GM12892 (cell line): ENCODE data around the gene CMTM6.
A peak's percentile ranks its signal among the peaks of the same experiment; 100 is the strongest.
"Not testable (repeated sequence)": the region's sequence is repeated elsewhere in the genome, so short reads cannot be mapped to it uniquely, and the experiment has no call there.

Experiments
- DNase-seq: peaks from one replicate; pipeline ENCODE4 v3.0.0; 2011; ENCODE audit not compliant: insufficient read length
- FAIRE-seq: peaks from 2 replicates; lab custom pipeline; 2011; peaks lifted over from hg19 to GRCh38; lab: Jason Lieb, UNC
- POLR2A ChIP-seq: IDR thresholded peaks from 2 replicates; pipeline ENCODE4 v1.6.1; 2011; ENCODE audit warnings: low read depth, low read length, control low read depth
- POLR2AphosphoS5 ChIP-seq: IDR thresholded peaks from 2 replicates; pipeline ENCODE4 v1.6.1; 2011; ENCODE audit warnings: low read depth, low read length, control low read depth
- TAF1 ChIP-seq: IDR thresholded peaks from 2 replicates; pipeline ENCODE4 v1.6.1; 2011; ENCODE audit warnings: low read depth, mild to moderate bottlenecking, control low read depth, low read length, borderline replicate concordance

The CMTM6 gene

GRCh38 chr3:32447865-32448400, 54.7 kb downstream of the CMTM6 start:
- TF ChIP-seq POLR2AphosphoS5 (no peak), TAF1 (no peak), POLR2A (no peak)
- FAIRE-seq (no peak), DNase-seq (no peak)

GRCh38 chr3:32443478-32443877, 59.2 kb downstream of the CMTM6 start:
- no peak for FAIRE-seq
- TF ChIP-seq TAF1: no peak
- TF ChIP-seq POLR2AphosphoS5: no peak
- TF ChIP-seq POLR2A: no peak
- DNase-seq: no peak

- TF ChIP-seq POLR2A (no peak), TAF1 (no peak), POLR2AphosphoS5 (no peak)
- FAIRE-seq (no peak), DNase-seq (no peak)
Observed at GRCh38 chr3:32442766-32443165, 59.9 kb downstream of the CMTM6 start.

GRCh38 chr3:32440611-32441350, 61.9 kb downstream of the CMTM6 start:
- DNase-seq (no peak), FAIRE-seq (no peak)
- TF ChIP-seq POLR2AphosphoS5 (no peak), TAF1 (no peak), POLR2A (no peak)

- not testable (repeated sequence) for FAIRE-seq, DNase-seq
Observed at GRCh38 chr3:32439421-32439820, 63.2 kb downstream of the CMTM6 start.

- peak; percentile 97 for FAIRE-seq
- TF ChIP-seq POLR2A (no peak), TAF1 (no peak), POLR2AphosphoS5 (no peak)
- no peak for DNase-seq
Observed at GRCh38 chr3:32438596-32439344, 63.9 kb downstream of the CMTM6 start.

GRCh38 chr3:32437896-32438295, 64.8 kb downstream of the CMTM6 start:
- no peak for DNase-seq
- FAIRE-seq: no peak
- TF ChIP-seq TAF1: no peak
- TF ChIP-seq POLR2AphosphoS5: no peak
- no peak for TF ChIP-seq POLR2A

GRCh38 chr3:32436816-32437189, 65.8 kb downstream of the CMTM6 start:
- DNase-seq (no peak), FAIRE-seq (peak; percentile 36)
- TF ChIP-seq TAF1 (no peak), POLR2AphosphoS5 (no peak), POLR2A (no peak)

- TF ChIP-seq TAF1: no peak
- no peak for TF ChIP-seq POLR2A
- TF ChIP-seq POLR2AphosphoS5: no peak
- DNase-seq (no peak), FAIRE-seq (peak; percentile 57)
Observed at GRCh38 chr3:32435911-32436815, 66.5 kb downstream of the CMTM6 start.

GRCh38 chr3:32434206-32434605, 68.4 kb downstream of the CMTM6 start:
- no peak for TF ChIP-seq TAF1
- no peak for TF ChIP-seq POLR2AphosphoS5
- TF ChIP-seq POLR2A: no peak
- DNase-seq (no peak), FAIRE-seq (no peak)
